Small intestine (tissue), 7 donors: ENCODE data around the gene MYO15B. TPM values are rescaled to one million over a fixed set of nuclear protein-coding genes. Genes with fewer than 3 reads are reported as not detected.
"Not testable (repeated sequence)": the region's sequence is repeated elsewhere in the genome, so short reads cannot be mapped to it uniquely, and the experiment has no call there.

Experiments
- DNase-seq, 2 donors: peaks; one replicate each; pipeline versions ENCODE4 v3.0.0 to v3.0.0-alpha.2; 2013
- FAIRE-seq: peaks from 2 replicates; lab custom pipeline; 2012; peaks lifted over from hg19 to GRCh38; lab: Jason Lieb, UNC
- H3K27ac ChIP-seq, 3 donors: one replicate each; pipeline ENCODE4 v1.5.1; 2013; ENCODE audit warnings: low read length in 2 of 3, mild to moderate bottlenecking in 2 of 3, control low read depth in 1 of 3, inconsistent platforms in 1 of 3, low read depth in 1 of 3, moderate library complexity in 1 of 3
- H3K27me3 ChIP-seq, 3 donors: one replicate each; pipeline ENCODE4 v1.6.1; 2013; ENCODE audit warnings: low read length in 3 of 3, inconsistent platforms in 1 of 3; ENCODE audit not compliant: control insufficient read depth in 3 of 3, insufficient read depth in 3 of 3
- H3K36me3 ChIP-seq, 3 donors: one replicate each; pipeline ENCODE4 v1.6.1; 2013; ENCODE audit warnings: low read length in 3 of 3, inconsistent platforms in 1 of 3, low read depth in 1 of 3, mild to moderate bottlenecking in 1 of 3, moderate library complexity in 1 of 3; ENCODE audit not compliant: control insufficient read depth in 3 of 3, insufficient read depth in 2 of 3
- H3K4me1 ChIP-seq, 3 donors: one replicate each; pipeline ENCODE4 v1.6.1; 2013; ENCODE audit warnings: low read length in 2 of 3, inconsistent platforms in 1 of 3, low read depth in 1 of 3, mild to moderate bottlenecking in 1 of 3, moderate library complexity in 1 of 3; ENCODE audit not compliant: control insufficient read depth in 3 of 3, insufficient read depth in 2 of 3
- H3K4me3 ChIP-seq, 3 donors: one replicate each; pipeline ENCODE4 v1.5.1; 2013; ENCODE audit warnings: low read length in 3 of 3, control low read depth in 1 of 3, inconsistent platforms in 1 of 3, low read depth in 1 of 3, mild to moderate bottlenecking in 1 of 3, moderate library complexity in 1 of 3
- H3K9me3 ChIP-seq, 2 donors: one replicate each; pipeline ENCODE4 v1.6.1; 2013; ENCODE audit warnings: low read depth in 1 of 2, low read length in 1 of 2; ENCODE audit not compliant: control insufficient read depth in 2 of 2, insufficient read depth in 1 of 2
- WGBS, 3 donors: extraction: QIAGEN DNeasy Blood & Tissue Kit; methylation state at CpG; one replicate each; pipeline ENCODE4 v1.1.7; 2013; 5-methylcytosine and 5-hydroxymethylcytosine counted together
- polyA plus RNA-seq, 4 donors: library from polyadenylated mRNA; stranded (reverse) in 3 of 4; unstranded in 1 of 4; fragments of 200-250 nt in 3 of 4; fragments of 120-200 nt in 1 of 4; gene quantifications; one replicate each; pipeline versions ENCODE4 v1.2.1 to v1.2.3, GENCODE V29; 2013
- donor health status: healthy with polysubstance abuse.
- donor health status: control.
- donor health status: control.
- donor health status: Bipolar disorder and iron deficiency.
- donor health status: healthy.

Gene MYO15B
- polyA plus RNA-seq, 4 donors = 279 to 3,618 (median 1,437) TPM

DNA sequence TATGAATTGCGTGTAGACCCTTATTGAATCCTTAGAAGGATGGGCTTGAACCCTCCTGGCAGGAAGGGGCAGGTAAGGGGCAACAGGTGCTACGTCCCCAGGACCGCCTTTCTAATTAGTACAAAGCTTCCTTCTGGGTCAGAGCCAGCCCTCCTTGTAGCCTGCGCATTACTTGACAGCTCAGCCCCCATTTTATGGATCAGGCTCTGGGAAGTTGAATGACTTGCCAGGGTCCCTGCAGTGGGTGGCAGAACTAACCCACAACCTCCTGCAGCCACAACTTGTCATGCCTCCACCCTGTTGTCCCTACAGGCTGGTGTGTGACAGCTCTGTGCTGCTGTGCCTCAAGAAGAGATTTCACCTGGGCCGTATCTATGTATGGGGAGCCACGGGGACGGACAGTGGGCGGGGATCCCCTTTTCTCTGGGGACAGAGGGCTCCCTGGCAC, 2.7 kb downstream of the MYO15B start:
- Histone ChIP-seq H3K27ac (no peak overlapping the region), H3K36me3 (peaks cover 0 to 37% (median 2%) of the 10 kb centered on the region in 3 donors), H3K27me3 (peaks cover 0 to 4% (median 0%) of the 10 kb centered on the region in 3 donors), H3K4me3 (no peak overlapping the region), H3K4me1 (peaks cover 0 to 17% (median 0%) of the 10 kb centered on the region in 3 donors), H3K9me3 (no peaks in the 10 kb centered on the region)
- DNase-seq (no peak), FAIRE-seq (no peak)
- WGBS, 3 donors = 64 to 79% (median 75%) methylated on average over 8 of the region's 8 CpGs

DNA sequence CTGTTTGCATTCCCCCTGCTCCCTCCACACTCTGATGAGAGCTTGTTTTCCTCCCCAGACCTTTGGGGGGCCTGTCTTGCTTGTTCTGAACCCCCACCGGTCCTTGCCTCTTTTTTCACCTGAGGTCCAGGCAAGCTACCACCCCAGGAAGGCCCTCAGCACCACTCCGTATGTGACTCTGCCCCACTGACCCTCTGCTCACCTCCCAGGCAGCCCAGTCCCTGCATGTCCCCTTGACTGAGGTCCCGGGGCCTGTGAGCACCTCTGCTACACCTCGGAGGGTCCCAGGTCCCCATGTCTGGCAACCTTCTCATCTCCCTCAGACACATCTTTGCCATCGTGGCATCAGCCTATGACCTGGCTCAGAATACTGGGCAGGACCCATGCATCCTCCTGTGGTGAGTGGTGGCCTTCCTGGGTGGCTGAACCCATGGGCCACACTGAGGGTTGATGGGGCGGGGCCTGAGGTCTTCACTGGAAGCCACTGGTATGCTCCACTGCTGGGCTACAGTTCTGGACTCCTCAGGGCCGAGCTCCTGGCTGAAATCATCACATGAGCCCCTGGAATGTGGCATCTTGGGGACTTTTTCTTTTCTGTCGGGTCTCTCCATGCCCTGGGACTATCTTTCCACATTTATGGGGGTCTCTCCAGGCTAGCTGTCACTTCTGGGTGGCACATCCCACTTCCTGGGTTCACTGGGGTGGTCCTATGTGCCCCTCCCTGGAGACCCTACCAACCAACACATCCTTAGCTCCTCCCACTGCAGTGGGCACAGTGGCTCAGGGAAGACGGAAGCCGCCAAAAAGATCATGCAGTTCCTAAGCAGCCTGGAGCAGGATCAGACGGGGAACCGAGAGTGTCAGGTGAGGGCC, 3.5 kb downstream of the MYO15B start:
- peaks cover 0 to 4% (median 0%) of the 10 kb centered on the region in 3 donors for H3K27me3 ChIP-seq
- DNase-seq (no peak), FAIRE-seq (no peak)
- H3K36me3 ChIP-seq = peaks cover 0 to 40% (median 2%) of the 10 kb centered on the region in 3 donors
- 76 to 90% (median 78%) methylated on average over 12 of the region's 12 CpGs for WGBS, 3 donors
- no peak overlapping the region for H3K27ac ChIP-seq
- peaks cover 0 to 17% (median 0%) of the 10 kb centered on the region in 3 donors for H3K4me1 ChIP-seq
- no peak overlapping the region for H3K4me3 ChIP-seq
- H3K9me3 ChIP-seq = no peaks in the 10 kb centered on the region

DNA sequence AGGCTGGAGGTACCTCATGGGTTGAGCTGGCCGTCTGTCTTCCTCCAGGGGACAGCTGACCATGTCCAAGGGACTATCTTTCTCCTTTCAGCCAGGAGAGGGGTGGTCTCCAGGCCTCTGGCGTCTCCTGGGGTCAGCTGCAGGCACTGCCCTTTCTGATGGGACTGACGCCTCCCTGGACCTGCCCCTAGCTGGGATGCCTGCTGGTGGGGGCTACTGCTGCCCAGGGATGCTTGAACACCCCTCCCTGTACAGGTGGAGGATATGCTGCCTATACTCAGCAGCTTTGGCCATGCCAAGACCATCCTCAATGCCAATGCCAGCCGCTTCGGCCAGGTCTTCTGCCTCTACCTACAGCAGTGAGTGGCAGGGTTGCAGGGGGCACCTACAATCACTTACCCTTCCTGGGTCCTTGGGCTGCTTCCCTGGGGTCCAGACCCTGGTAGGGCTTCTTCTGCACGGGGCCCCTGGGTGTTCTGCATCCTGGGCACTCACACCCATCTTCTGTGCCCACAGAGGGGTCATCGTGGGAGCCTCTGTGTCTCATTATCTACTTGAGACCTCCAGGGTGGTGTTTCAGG, 4.2 kb downstream of the MYO15B start:
- no peak overlapping the region for H3K4me3 ChIP-seq
- DNase-seq (no peak), FAIRE-seq (no peak)
- 87 to 94% (median 90%) methylated on average over 7 of the region's 7 CpGs for WGBS, 3 donors
- no peak overlapping the region for H3K27ac ChIP-seq
- peaks cover 0 to 17% (median 0%) of the 10 kb centered on the region in 3 donors for H3K4me1 ChIP-seq
- H3K27me3 ChIP-seq = peaks cover 0 to 4% (median 0%) of the 10 kb centered on the region in 3 donors
- no peaks in the 10 kb centered on the region for H3K9me3 ChIP-seq
- peaks cover 0 to 43% (median 2%) of the 10 kb centered on the region in 3 donors for H3K36me3 ChIP-seq

DNA sequence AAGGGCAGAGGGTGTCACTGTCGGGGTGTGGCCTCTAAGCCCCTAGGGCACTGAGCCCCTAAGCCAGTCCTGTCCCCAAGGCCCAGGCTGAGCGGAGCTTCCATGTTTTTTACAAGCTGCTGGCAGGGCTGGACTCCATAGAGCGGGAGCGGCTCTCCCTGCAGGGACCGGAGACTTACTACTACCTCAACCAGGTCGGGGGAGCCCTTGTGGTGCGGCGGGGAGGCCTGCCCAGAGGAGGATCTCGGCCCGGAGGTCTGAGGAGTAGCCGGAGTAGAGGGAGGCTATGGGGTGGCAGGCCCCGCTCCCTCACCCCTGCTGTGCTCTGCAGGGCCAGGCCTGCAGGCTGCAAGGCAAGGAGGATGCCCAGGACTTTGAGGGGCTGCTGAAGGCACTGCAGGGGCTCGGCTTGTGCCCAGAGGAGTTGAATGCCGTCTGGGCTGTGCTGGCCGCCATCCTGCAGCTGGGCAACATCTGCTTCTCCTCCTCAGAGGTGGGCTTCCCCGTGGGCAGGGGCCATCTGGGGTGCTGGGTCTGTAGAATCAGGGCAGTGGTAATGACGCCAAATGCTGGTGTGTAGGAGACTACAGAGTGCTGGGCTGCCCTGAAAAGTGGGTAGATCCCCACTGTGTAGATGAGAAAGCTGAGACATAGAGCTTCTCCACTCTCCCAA, 4.9 kb downstream of the MYO15B start:
- Histone ChIP-seq H3K9me3 (no peaks in the 10 kb centered on the region), H3K27me3 (peaks cover 0 to 4% (median 0%) of the 10 kb centered on the region in 3 donors), H3K4me1 (peaks cover 0 to 15% (median 0%) of the 10 kb centered on the region in 3 donors), H3K4me3 (no peak overlapping the region), H3K27ac (no peak overlapping the region), H3K36me3 (peaks cover 0 to 49% (median 2%) of the 10 kb centered on the region in 3 donors)
- DNase-seq (no peak), FAIRE-seq (no peak)
- WGBS, 3 donors = 90 to 94% (median 93%) methylated on average over 16 to 17 of the region's 17 CpGs

DNA sequence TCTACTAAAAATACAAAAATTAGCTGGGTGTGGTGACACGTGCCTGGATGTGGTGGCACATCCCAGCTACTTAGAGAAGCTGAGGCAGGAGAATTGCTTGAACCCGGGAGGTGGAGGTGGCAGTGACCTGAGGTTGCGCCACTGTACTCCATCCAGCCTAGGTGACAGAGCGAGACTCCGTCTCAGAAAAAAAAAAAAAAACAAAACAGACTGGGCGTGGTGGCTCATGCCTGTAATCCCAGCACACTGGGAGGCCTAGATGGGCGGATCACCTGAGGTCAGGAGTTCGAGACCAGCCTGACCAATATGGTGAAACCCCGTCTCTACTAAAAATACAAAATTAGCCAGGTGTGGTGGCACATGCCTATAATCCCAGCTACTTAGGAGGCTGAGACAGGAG, 5.8 kb downstream of the MYO15B start:
- H3K36me3 ChIP-seq = peaks cover 0 to 49% (median 2%) of the 10 kb centered on the region in 3 donors
- H3K4me3 ChIP-seq, FAIRE-seq, H3K27ac ChIP-seq, H3K27me3 ChIP-seq, H3K9me3 ChIP-seq, DNase-seq: not testable (repeated sequence)
- WGBS, 3 donors = 71 to 90% (median 77%) methylated on average over 9 of the region's 9 CpGs
- peaks cover 0 to 13% (median 0%) of the 10 kb centered on the region in 3 donors for H3K4me1 ChIP-seq

DNA sequence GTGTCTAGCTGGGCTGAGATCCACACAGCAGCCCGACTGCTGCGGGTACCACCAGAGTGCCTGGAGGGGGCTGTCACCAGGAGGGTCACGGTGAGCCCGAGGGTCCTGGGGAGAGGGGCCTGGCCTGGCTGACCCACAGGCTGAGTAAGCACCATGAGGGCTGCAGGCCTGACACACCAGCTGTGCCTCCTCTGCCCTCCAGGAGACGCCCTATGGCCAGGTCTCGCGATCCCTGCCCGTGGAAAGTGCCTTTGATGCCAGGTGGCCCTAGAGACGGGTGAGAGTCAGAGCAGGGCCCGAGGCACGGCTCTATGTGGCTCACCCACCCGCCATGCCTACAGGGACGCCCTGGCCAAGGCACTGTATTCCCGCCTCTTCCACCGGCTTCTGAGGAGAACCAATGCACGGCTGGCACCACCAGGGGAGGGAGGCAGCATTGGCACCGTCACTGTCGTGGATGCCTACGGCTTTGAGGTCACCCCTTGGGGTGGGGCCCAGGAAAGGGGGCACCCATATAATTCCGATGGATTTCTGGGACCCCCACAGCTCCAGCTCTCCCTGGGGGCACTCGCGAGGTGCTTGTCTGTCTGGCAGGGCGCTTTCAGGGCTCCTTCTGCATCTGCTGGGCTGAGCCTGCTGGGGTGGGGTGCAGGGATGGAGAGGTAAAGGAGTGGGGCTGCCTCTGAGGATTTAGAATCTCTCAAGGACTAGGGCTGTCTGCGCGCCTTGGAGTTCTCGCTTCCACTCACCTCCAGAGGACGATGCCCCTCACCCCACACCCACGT, 7.1 kb downstream of the MYO15B start:
- Histone ChIP-seq H3K27ac (no peak overlapping the region), H3K4me3 (no peak overlapping the region), H3K27me3 (no peaks in the 10 kb centered on the region), H3K9me3 (no peaks in the 10 kb centered on the region), H3K36me3 (peaks cover 0 to 49% (median 2%) of the 10 kb centered on the region in 3 donors), H3K4me1 (peaks cover 0 to 6% (median 0%) of the 10 kb centered on the region in 3 donors)
- FAIRE-seq (no peak), DNase-seq (no peak)
- 75 to 81% (median 76%) methylated on average over 27 to 28 of the region's 28 CpGs for WGBS, 3 donors

DNA sequence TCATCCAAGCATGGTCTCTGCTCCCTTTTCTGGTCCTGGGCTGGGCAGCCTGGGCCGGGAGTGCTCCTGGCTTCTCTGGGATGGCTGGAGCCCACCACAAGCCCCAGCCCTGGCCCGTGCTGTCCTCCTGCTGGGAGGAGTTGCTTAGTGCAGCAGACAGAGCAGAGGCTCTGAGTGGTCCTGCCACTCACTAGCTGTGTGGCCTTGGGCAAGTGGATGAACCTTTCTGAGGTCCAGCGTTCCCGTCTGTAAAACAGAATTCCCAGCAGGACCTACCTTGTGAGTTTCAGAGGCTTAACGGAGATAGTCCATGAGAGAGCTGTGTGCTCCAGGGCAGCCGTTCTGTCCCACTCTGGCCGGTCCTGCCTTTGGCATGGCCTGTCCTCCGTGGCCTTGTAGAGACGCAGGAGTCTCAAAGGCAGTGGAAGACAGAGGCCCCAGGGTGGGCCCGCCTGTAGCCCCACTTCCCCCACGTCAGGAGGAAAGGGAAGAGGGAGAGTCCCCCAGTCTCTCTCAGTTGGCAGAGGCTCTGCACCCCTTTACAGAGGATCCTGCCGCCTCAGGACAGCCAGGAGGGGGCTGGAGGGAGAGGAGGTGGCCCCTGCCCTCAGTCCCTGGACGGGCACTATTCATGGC, 7.8 kb downstream of the MYO15B start:
- WGBS, 3 donors = 83 to 85% (median 84%) methylated on average over 13 of the region's 13 CpGs
- Histone ChIP-seq H3K4me1 (no peaks in the 10 kb centered on the region), H3K9me3 (no peaks in the 10 kb centered on the region), H3K36me3 (peaks cover 0 to 44% (median 2%) of the 10 kb centered on the region in 3 donors), H3K27ac (no peak overlapping the region), H3K27me3 (no peaks in the 10 kb centered on the region), H3K4me3 (no peak overlapping the region)
- FAIRE-seq = no peak
- no peak for DNase-seq
